Skin of body (tissue), 2 donors: ENCODE measurements around the gene NCKAP5L. TPM values are rescaled to one million over a fixed set of nuclear protein-coding genes. Genes with fewer than 3 reads are reported as not detected.
"Not testable (repeated sequence)": the region's sequence is repeated elsewhere in the genome, so short reads cannot be mapped to it uniquely, and the experiment has no call there.

Experiments used
- DNase-seq: peaks from one replicate; lab custom pipeline; 2025; lab: John Stamatoyannopoulos, UW
- total RNA-seq: library from RNA; depleted of rRNA; stranded (reverse); fragments of >200 nt; gene quantifications from one replicate; pipeline ENCODE4 v1.2.3, GENCODE V29; 2014

Gene NCKAP5L
- total RNA-seq, 1 donor from 2014 or later, result 9.7 TPM

DNA sequence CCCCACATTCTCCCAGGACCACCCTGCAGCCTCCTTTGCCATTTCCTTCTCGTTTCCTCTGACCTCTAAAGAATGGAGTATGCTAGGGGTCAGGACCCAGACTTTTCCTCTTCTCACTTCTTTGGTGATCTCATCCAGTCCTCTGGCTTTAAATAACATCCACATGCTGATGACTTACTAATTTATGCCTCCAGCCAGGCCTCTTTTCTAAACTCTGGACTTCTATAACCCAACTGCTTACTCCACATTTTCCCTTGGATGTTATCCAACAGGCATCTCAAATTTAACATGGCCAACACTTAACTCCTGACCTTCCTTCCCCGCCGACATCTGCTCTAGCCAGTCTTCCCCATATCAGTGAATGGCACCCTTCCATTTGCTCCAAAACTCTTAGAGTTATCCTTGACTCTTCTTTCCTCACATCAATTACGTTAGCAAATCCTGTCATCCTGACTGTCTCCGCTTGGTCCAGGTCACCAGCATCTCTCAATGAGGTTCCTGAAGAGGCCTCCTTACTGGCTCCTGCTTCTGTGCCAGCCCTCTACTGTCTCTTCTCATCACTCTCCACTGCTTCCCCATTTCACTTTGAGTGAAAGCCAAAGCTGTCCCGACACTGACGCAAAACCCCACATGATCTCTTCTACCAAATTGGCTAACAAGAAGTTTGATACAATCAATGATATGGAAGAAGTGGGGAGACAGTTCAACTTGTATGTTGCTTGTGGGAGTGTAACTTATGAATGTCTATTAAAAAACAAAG, 44.1 kb downstream of the NCKAP5L start:
- DNase-seq, result peak; percentile 70

DNA sequence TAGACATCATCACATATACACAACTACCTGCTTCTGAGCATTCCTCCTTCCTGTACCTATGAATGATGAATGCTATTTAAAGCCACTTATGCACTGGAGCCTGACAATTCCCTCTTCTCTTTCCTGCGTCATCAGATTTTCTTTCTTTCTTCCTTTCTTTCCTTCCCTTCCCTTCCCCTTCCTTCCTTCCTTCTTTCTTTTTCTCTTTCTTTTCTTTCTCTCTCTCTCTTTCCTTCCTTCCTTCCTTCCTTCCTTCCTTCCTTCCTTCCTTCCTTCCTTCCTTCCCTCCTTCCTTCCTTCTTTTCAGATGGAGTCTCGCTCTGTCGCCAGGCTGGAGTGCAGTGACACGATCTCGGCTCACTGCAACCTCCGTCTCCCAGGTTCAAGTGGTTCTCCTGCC, 47.3 kb downstream of the NCKAP5L start:
- DNase-seq, result not testable (repeated sequence)

DNA sequence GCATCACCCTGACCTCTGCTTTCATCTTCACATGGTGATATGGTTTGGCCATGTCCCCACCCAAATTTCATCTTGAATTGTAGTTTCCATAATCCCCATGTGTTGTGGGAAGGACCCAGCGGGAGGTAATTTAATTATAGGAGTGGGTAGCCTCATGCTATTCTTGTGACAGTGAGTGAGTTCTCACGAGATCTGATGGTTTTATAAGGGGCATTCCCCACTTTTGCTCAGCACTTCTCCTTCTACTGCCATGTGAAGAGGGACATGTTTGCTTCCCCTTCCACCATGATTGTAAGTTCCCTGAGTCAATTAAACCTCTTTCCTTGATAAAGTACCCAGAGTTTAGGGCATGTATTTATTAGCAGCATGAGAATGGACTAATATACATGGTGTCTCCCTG, 48.6 kb downstream of the NCKAP5L start:
- no peak for DNase-seq

DNA sequence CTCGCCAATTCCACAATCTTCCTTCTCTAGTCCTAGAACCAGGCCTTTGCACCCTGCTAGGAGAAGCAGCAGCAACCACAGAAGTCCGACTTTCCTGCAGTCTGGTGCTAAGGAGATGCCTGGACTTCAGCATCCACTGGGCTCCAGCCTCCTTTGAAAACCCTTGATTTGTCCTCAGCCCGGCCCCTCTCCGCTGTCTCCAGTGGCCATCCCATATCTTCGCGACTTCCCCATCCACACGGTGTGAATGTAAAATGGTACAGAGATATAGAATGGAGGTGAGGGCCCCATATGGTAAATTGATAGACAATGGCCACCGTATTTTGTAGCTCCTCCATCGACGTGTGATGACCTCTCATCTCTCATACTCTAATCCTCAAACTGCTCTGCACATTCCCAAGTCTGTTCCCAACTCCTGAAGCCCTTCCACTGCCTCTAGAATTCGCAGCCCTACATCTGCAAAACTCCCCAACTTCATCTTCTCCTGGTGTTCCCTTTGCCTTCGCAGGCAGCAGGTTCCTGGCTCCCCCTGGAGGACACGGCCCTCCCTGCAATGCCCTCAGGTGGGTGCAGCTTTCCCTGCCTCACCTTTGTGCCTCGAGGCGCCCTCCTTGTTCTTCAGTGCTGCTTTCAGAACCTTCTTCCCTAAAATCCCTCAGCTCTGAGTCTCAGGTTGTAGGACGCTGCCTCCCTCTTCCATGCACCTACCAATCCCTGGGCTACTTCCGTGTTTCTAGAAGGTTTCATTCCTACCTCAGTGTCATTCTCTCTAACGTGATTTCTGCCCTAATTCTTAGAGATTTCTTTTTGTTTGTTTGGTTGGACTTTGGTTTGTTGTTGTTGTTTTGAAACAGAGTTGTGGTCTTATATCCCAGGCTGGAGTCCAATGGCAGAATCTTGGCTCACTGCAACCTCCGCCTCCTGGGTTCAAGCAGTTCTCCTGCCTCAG, 50.1 kb downstream of the NCKAP5L start:
- DNase-seq, result no peak

DNA sequence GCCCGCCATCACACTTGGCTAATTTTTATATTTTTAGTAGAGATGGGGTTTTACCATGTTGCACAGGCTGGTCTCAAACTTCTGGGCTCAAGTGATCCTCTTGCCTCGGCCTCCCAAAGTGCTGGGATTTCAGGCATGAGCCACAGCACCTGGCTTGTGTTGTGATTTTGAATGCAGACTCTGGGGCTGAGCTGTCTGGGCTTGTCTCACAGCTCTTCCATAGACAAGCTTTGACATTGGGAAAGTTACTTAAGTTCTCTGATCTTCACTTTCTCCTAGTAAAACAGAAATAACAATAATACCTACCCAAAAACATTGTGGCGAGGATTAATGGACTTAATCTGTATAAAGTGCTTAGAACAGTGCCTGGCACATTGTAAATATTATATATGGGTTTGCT, 50.9 kb downstream of the NCKAP5L start:
- no peak for DNase-seq

DNA sequence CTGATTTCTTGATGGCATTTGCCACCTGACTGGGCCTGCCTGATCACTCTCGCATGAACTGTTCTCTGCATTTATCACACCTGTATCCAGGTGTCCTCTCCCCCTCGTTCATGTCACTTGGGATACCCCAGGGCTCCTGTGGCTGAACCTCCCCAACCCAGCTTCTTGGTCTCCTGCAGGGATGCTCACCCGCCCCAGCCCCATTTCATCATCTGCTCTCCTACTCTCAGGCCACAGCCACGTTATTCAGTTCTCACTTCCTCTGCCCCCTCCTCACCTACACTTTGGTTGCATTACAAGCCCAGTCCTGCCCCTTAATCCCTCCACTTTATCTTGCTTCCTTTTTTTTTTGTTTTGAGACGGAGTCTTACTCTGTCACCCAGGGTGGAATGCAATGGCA, 51.4 kb downstream of the NCKAP5L start:
- no peak for DNase-seq

DNA sequence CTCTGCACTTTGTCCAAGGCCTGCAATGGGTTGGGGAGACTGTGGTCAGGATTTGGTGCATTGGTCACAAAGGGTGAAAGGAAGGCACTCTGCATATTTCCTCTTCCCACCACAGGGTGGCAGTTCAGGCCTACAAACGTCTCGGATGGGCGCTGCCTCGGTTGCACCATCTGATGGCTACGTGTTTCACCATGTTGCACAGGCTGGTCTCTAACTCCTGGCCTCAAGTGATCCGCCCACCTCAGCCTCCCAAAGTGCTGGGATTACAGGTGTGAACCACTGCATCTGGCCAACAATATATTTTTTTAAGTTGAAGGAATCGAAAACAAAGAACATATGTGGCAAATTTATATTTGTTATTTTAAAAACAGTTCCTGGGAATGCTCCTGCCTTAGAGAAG, 51.8 kb downstream of the NCKAP5L start:
- DNase-seq, result peak; percentile 30

DNA sequence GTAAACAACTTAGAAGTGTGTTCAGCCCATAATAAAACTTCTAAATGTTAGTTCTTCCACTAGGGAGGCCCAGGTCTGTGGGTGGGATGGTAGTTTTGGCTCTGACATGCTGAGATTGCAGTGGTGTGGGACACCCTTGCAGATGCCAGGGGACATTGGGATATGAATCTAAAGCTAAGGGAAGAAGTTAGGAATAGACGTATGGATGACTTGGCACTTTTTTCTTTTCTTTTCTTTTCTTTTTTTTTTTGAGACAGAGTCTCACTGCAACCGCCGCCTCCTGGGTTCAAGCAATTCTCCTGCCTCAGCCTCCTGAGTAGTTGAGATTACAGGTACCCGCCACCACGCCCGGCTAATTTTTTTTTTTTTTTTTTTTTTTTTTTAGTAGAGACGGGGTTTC, 55.1 kb downstream of the NCKAP5L start:
- DNase-seq, result not testable (repeated sequence)

DNA sequence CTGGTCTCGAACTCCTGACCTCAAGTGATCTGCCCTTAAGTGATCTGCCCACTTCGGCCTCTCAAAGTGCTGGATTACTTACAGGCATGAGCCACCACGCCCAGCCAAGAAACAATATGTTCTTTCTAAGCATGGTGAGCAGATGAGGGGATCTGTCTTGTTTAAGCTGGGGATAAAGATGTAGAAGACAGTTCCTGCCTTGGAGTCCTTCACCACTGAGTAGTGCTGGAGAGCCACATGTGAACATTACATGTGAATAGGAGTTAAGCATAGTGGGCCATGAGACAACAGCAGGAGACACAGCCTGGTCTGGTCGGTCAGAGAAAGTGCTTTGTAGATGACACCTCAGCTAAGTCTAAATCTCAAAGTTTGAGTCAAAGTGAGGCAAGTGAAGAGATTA, 60.9 kb downstream of the NCKAP5L start:
- DNase-seq, result no peak

DNA sequence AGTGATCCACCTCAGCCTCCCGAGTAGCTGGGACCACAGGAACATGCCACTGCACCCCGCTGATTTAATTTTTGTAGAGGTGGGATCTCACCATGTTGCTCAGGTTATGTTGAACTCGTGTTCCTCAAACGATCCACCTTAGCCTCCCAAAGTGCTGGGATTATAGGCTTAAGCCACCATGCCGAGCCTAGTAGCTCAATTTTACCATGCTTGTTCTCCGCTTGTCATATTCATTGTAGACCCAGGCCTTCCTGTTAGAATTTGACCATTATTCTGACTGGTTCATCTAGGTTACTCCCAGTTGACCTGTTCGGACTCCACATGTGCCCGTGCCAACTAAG, 62.1 kb downstream of the NCKAP5L start:
- no peak for DNase-seq

DNA sequence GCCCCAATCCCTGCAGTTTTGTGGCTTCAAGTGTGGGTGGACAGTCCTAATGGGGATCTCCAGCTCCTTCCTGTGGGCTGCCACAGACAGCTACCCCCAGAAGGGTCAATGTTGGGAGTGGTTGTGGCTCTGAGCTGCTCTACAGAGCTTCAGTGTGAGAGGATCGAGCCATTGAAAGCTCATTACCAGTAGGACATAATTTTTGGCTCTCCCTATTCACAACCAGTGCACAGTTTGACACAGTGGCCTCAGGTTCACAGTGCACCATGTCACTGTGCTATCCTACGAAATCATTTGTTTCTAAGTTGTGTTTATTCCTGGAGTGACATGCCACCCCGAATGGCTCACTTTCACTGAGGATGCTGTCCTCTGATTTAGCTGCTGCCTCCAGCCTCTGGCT, 64.1 kb downstream of the NCKAP5L start:
- no peak for DNase-seq

DNA sequence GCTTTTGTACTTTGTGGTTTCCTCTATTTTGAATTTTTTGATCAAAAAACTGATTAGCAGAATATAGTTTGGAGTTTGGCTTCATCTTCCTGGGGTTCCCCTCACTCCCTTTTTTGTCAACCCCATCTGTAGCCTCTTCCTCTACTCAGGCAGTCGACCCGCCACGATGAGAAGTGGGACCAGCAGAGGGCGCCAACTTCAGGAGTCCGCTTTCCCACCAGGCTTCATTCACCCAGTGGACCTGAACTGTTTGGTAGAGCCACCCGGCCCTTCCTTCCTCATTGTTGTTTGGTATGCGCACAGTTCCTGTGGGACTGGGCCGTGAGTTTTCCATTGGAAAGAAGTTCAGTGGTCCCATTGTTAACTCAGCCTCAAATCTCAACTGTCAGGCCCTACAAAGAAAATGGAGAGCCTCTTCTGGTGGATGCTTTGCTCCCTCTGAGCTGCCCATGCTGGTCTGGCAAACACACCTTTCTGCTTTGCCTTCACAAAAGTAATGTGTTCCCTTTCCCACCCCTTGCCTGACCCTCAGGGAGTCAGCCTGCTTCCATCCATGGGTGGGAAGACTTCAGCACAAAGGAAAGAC, 65.1 kb downstream of the NCKAP5L start:
- DNase-seq, result no peak

DNA sequence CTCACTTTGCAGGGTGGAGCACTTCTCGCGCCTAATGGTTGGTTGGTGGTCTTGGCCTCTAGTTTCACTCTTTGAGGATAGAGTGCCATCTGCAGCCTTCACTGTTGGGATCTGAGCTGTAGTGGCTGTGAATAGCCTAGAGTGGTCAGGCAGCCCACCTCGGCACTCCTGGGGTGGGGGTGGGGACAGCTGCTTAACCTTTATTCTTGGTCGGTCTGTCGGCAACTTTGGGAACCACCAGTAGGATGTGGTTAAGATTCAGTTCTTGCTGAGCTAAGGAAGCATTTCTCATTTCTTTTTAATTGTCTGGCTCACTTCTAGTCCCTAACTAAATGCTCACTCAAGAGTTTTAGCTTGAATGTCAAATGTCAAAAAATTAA, 65.8 kb downstream of the NCKAP5L start:
- DNase-seq, result no peak

DNA sequence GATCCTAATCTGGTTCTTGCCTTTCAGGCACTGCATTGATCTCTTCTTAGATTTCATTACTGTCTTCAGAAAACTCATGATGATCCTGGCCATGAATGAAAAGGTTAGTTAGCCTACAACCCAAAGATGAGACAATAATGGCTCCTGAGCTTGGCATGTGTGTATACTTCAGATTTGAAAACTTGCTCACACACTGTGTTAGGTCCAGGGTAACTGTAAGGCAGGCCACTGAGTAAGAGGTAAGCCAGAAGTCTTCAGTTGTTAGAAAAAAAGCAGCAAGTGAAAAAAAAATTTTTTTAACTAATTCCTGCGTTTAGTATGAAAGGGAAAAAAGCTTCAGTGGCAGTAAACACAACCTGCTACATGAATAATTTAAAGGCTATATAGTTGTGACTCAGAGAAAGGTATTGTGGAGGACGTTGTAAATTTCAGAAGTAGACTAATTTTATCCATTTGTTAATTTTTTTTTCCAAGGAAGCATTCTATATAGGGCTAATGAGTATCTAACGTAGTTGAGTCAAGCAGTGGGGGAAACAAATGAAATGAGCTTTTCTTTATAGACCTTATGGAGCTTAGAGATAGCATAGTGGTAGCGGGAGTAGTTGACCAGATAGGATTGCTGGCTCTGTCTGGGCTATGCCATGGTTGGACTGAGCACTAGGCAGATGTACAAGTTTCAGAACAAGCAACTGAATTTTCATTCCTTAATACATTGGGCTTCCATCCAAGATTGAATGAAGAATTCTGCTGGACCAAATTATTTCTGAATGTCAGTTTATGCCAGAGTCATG, 66.3 kb downstream of the NCKAP5L start:
- DNase-seq, result no peak

DNA sequence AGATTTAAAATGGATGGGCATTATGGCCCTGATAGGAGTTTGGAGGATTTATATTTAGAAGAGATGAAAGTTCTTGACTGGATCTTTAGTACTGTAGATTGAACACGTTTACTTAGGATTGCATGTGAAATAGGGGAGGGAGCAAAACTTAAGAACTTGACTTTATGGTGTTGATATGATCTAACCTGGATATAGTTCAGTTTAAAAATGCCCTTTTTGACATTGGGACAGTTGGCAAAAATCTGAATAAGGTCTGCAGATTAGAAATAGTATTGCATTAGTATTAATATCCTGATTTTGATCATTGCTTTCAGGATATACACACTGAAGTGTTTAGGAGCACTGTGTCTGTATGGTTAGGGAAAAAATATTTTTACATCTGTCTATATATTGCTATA, 77.2 kb downstream of the NCKAP5L start:
- no peak for DNase-seq

DNA sequence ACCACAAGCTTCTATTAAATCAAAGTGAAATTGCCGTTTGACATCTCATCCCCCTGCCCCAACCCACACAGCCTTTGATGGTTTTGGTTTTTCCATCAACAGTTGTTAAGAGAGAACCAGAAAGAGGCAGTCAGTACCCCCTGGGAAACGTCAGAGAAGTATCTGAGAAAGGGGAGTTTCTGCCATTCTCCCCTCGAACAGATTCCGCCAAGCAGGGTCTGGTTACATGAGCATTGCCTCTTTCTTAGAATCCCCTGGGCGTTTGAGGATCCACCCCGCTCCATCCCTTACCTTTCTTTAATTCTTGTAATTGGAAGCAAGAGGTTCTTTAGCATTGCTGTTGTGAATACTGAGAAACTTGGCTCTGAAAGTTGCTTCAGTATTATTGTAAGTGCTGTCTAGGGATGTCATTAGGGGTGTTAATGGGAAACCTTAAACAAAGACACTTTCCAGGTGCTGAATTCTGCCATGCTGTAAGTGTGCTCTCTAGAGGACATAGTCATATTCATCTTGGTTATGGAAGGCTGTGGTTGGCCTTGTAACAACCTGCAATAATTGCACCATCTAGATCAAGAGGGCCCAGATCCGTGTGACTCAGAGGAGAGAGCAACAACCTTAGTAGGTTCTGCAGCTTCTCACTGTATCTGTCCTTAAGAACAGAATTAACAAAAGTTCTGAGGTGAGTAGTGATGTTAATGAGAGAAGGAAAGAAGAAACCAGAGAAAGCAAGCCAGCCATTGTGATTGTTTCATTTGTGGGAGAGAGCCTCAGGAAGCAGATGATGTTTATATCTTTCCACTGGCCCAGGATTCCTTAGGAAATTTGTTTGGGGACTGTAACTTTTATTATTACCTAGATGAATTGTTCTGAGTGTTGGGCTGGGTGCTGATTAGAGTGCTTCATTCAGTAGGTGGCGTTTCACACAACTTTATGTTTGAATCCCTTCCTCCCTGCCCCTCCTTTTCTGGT, 77.9 kb downstream of the NCKAP5L start:
- DNase-seq, result no peak

DNA sequence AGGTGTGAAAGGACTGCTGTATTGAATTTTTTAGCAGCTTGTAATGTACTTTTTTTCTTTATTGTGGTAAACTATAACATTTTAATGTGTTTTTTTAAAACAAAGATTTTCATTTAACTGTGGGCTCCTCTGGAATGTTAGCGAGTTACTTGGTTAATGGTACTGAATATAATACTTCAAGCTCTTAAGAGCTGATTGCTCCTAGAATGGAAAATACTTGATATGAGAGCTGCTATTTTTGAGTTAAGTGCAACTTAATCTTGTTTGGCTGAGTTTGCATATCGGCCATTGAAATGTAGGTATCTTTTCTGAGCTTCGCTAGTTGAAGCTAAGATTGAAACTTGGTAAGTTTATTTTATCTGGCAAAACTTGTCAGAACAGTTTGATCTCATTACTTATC, 79.4 kb downstream of the NCKAP5L start:
- no peak for DNase-seq

DNA sequence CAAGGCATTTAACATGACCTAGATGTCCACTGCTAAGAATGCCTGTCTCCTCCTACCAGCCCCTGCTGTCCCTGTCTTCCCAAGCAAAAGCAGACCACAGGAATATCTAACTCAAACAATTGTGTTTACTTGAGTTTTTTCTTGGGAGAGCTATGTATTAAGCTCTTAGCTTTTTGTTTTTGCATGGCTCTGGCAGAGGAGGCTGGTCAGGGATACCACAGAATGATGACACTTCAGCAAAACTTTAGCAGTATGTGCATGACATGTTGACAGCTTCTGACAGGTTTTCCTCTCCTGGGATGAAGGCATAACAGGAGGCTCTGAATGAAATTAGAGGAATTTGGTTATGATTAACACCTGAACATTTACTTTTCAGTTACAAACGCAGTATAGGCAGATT, 79.9 kb downstream of the NCKAP5L start:
- no peak for DNase-seq

DNA sequence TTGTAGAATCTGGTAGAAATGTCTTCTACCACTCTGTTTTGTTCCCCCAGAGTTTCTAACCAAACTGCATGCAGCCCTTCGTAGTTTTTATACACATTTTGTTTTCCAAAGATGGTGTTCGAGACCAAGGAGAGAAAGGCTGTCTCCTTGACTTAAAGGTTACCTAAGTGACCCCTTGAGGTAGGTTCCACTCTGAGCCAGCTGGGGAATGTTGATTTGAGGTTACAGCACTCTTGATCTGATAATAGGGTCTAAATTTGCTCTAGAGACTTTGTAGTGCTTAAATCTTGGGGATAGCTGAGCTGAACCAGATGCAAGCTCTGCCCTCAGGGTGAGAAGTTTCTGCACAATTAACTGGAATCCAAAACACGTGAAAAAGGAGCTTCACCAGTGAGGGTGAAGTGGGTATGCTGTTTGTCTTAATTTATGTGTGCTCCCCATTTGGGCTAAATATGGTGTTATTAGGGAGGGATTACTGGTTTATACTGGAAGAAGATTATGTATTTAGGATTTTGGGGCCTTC, 83.8 kb downstream of the NCKAP5L start:
- no peak for DNase-seq
